GM20431 (cell line): Measurements from ENCODE around the gene AACS.
"Not testable (repeated sequence)": the region's sequence is repeated elsewhere in the genome, so short reads cannot be mapped to it uniquely, and the experiment has no call there.

Experiments used
- in situ Hi-C: fragments of 300-500 bp; cut with MseI, MboI; formaldehyde crosslinking; loops from one replicate; pipeline ENCODE4 v1.15.0; 2020; ENCODE audit warnings: low sequenced_read_pairs; ENCODE audit not compliant: unreplicated experiment

Gene AACS

DNA sequence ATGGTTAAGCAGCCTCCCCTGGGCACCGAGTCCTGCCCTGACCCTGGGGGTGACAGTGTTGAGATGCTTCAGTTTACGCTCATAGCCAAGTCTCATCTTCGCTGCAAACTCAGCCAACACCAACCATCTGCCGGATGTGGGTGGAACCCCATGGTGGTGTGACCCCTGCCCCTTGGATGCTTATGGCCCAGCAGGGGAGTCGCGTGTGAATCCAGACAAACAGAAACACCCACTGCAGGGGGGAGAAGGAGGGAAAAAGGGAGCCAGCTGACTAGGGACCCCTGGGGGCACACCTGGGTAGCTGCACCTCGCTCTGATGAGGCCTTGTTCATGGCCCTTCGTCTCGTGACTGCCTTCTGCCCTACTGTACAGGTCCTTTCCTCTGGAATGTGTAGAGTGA lies 23.8 kb downstream of the AACS start:
- in situ Hi-C loops: no loop called here

GRCh38 chr12:125089626-125090025 lies 24.4 kb downstream of the AACS start:
- in situ Hi-C loops: no loop called here

- in situ Hi-C loops: no loop called here
Observed at GRCh38 chr12:125090437-125090836, 25.2 kb downstream of the AACS start.

DNA sequence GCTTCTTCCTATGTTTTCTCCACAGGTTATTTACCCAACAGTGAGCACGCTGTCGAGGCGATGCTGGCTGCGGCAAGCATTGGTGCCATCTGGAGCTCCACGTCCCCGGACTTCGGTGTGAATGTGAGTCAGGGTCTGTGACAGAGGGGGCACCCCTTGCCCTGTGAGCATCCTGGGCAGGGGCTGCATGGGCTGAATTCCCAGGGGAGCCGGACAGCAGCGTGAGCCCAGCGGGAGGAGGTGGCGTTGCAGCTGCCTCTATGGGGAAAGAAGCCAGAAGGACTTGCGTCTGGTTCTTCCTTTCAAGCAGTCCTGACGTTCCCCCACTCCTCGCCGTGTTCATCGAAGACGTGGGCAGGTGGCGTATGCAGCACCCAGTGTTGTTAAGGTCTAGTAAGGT lies 26.2 kb downstream of the AACS start:
- in situ Hi-C loops: no loop called here

DNA sequence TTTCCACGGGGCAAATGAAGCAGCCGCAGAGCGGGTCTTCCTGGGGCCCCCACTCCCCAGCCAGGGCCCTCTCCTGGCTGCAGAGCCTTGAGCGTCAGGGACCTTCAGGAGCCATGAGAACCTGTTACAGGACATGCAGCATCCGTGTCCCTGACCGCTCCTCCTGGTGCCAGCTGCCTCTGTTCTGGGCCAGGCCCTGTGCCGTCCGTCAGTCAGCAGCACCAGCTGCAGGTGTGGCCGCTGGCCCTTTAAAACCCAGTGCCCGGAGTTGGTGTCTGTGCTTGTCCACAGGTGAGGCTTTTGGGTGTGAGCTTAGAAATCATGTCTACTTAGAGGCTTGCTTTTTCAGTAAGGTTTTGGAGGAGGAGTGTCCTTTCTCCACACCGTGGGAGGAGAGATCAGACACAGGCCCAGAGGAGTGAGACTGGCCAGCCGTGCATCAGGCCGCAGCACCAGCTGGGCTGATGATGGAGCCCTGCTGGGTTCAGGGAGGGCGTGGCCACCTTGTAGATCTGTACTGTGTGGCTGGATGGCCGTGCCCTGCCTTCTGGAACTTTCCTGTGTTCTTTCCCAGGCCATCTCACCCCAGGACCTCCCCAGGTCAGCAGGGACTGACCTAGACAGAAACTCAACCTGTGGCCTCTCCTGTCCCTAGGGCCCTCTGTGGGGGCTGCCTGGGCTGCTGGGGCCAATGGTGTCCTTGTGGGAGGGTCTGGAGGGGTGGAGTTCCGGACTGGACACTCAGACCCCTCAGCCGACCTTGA lies 27.1 kb downstream of the AACS start:
- in situ Hi-C loops: no loop called here

GRCh38 chr12:125092872-125093680 lies 27.8 kb downstream of the AACS start:
- in situ Hi-C loops: no loop called here

GRCh38 chr12:125093681-125094330 lies 28.6 kb downstream of the AACS start:
- in situ Hi-C loops: no loop called here

- in situ Hi-C loops: no loop called here
Observed at GRCh38 chr12:125096894-125097293, 31.7 kb downstream of the AACS start.

GRCh38 chr12:125097427-125097826 lies 32.2 kb downstream of the AACS start:
- in situ Hi-C loops: no loop called here

GRCh38 chr12:125098676-125099408 lies 33.6 kb downstream of the AACS start:
- in situ Hi-C loops: no loop called here

DNA sequence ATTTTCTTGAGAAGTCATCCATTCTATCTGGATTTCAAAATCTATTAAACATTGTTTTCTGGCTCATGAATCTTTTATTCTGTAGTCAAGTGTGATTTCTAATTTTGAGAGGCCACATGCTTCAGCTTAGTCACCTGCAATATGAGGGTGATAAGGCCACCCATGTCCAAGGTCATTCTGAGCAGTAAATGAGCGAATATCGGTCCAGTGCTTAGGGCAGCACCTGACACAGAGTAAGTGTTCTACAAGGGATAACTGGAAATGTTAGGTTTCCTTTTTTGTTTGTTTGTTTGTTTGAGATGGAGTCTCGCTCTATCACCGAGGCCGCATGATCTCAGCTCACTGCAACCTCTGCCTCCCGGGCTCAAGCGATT lies 34.2 kb downstream of the AACS start:
- in situ Hi-C loops: no loop called here

GRCh38 chr12:125100551-125101434 lies 35.6 kb downstream of the AACS start:
- in situ Hi-C loops: no loop called here

DNA sequence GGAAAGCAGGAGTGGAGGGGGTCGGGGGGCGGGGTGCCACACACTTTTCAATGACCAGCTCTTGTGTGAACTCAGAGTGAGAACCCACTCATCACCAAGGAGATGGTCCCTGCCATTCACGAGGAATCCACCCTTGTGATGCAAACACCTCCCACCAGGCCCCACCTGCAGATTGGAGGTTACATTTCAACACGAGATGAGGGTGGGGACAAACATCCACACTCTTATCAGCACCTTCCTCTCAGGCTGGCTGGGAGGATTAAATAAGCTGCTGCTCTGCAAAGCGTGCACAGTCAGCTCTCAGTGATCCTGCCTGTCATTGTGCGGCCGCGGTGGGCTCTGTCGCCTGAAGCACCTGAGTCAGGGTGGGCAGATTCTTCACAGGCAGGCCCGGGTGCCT lies 39.7 kb downstream of the AACS start:
- in situ Hi-C loops: no loop called here

- in situ Hi-C loops: no loop called here
Observed at GRCh38 chr12:125105600-125105999, 40.4 kb downstream of the AACS start.

DNA sequence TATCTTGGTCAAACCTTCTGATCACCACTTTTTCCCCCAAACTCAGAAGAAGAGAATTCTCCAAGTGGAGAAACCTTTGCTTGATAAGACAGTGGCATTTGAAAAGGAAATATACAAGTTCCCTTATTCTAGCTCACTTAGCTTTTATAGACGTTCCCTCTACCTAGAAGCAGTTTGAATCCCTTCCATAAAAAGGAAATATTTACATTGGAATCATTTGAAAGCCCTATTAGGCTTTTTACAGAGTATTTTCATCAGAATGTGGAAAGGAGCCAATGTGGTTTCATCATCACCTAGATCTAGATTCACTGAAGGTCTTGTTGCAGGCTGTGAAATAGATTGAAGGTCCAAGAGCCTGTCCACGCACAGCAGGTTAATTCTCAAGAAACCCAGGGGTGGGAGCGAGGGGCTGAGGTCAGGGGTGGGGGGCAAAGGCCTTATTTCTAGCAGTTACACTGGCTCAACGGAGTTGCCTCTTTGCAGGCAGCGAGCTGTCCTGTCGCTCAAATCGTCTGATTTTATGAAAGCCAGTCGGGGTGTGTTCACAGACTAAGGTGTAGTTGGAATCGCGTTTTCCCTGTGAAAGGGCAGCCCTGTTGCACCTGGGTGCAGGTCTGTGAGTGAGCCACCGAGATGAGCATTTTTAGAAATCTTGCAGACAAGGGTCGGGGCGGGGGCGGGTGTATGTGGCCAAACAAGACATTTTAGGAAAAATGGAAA lies 45.6 kb downstream of the AACS start:
- in situ Hi-C loops: no loop called here

GRCh38 chr12:125111403-125111802 lies 46.2 kb downstream of the AACS start:
- in situ Hi-C loops: no loop called here

- in situ Hi-C loops: not testable (repeated sequence)
Observed at GRCh38 chr12:125112614-125113013, 47.4 kb downstream of the AACS start.

DNA sequence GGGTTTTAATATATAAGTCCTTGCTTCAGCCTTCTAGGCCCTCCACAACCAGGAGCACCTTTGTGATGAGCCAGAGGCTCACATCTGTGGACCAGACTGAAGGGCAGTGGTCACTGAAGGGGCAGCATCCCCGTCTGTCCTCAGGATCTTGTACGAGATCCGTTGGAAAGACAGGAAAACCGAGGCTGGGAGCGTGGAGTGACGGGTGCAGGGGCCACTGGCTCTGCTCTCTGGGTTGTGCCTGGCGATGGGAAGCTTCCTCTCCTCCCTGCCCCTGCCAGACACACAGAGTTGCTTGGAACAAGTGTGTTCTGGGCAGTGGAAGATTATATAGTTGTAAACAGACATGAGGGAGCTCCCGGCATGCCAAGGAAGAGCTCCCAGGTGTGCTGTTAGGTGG lies 48.0 kb downstream of the AACS start:
- in situ Hi-C loops: no loop called here

DNA sequence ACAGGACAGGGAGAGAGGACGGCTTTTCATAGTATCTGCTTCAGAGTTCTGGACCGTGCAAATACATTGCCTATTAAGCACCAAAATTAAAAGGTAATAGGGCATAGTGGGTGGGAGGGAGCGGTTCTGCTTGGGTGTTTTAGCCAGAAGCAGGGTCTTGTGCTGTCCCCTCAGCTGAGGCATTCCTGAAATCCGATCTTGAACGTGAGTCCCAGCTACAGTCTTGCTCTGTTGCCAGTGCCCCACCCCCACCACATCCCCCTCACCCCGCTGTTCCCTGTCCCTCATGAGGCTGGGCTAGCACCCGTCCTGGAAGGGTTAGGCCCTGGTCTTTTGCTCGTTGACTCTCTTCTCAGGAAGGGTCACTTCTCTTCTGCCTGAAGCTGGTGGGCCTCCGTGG lies 48.6 kb downstream of the AACS start:
- in situ Hi-C loops: no loop called here
